OCI-LY7 (cell line): ENCODE measurements around the gene SLC6A12. TPM values are rescaled to one million over a fixed set of nuclear protein-coding genes. Genes with fewer than 3 reads are reported as not detected.

Experiments used
- BruUV-seq: library from RNA; stranded (reverse); fragments of 400-500 nt; replicated peaks from 2 replicates; lab custom pipeline; 2021; lab: Mats Ljungman, UMichigan
- CTCF ChIA-PET: fragments of 300-600 bp; sonication (Branson Sonifier 250); formaldehyde crosslinking; loops from one replicate; lab custom pipeline; 2022; ENCODE audit warnings: antibody characterized with exemption; ENCODE audit not compliant: unreplicated experiment; lab: Charles Lee
- POLR2A ChIA-PET: fragments of 300-600 bp; sonication (Branson Sonifier 250); formaldehyde crosslinking; loops from one replicate; lab custom pipeline; 2022; ENCODE audit warnings: antibody characterized with exemption; lab: Charles Lee
- DNase-seq: peaks from one replicate; pipeline ENCODE4 v3.0.0-alpha.2; 2015; ENCODE audit warnings: low spot score
- H2AFZ ChIP-seq: fragments of 200-600 bp; sonication (generic), shearing (Covaris generic); 2 replicates; pipeline ENCODE4 v1.6.1; 2014; ENCODE audit warnings: mild to moderate bottlenecking, antibody characterized with exemption, low read length, moderate library complexity
- H3K27ac ChIP-seq: fragments of 200-600 bp; sonication (generic); 2 replicates; pipeline ENCODE4 v1.5.1; 2014; ENCODE audit warnings: mixed run types, low read depth, mild to moderate bottlenecking, moderate library complexity, low read length, inconsistent platforms; ENCODE audit not compliant: poor library complexity, severe bottlenecking
- H3K36me3 ChIP-seq: fragments of 200-600 bp; sonication (generic); 2 replicates; pipeline ENCODE4 v1.6.1; 2014; ENCODE audit warnings: mild to moderate bottlenecking, antibody characterized with exemption, low read length, moderate library complexity, mixed read lengths; ENCODE audit not compliant: insufficient read depth
- H3K4me1 ChIP-seq: fragments of 200-600 bp; sonication (generic); 2 replicates; pipeline ENCODE4 v1.5.1; 2014; ENCODE audit warnings: mild to moderate bottlenecking, low read length; ENCODE audit not compliant: insufficient read depth, poor library complexity, severe bottlenecking
- H3K4me2 ChIP-seq: fragments of 200-600 bp; sonication (generic); 2 replicates; pipeline ENCODE4 v1.6.1; 2014; ENCODE audit warnings: mild to moderate bottlenecking, low read length
- H3K4me3 ChIP-seq: fragments of 200-600 bp; sonication (generic); 2 replicates; pipeline ENCODE4 v1.5.1; 2014; ENCODE audit warnings: mild to moderate bottlenecking, low read depth, low read length; ENCODE audit not compliant: poor library complexity, severe bottlenecking
- H3K79me2 ChIP-seq: fragments of 200-600 bp; sonication (generic); 2 replicates; pipeline ENCODE4 v1.6.1; 2016; ENCODE audit warnings: low read depth, mild to moderate bottlenecking, low read length, moderate library complexity, mixed read lengths; ENCODE audit not compliant: insufficient read depth
- H3K9me2 ChIP-seq: fragments of 200-600 bp; sonication (generic); 2 replicates; pipeline ENCODE4 v1.6.1; 2016; ENCODE audit warnings: mild to moderate bottlenecking, low read length, mixed read lengths; ENCODE audit not compliant: insufficient read depth
- H3K9me3 ChIP-seq: fragments of 200-600 bp; sonication (generic); 2 replicates; pipeline ENCODE4 v1.6.1; 2014; ENCODE audit warnings: mild to moderate bottlenecking, mixed run types, low read length, mixed read lengths
- H4K20me1 ChIP-seq: fragments of 200-600 bp; sonication (generic); 2 replicates; pipeline ENCODE4 v1.6.1; 2014; ENCODE audit warnings: mild to moderate bottlenecking, antibody characterized with exemption, low read length, moderate library complexity, mixed read lengths; ENCODE audit not compliant: insufficient read depth
- EZH2phosphoT487 ChIP-seq: fragments of 200-600 bp; sonication (generic); IDR thresholded peaks from 2 replicates; pipeline ENCODE4 v1.6.1; 2018; ENCODE audit warnings: low read depth, borderline replicate concordance, mild to moderate bottlenecking, mixed run types, antibody characterized with exemption, low read length, moderate library complexity, mixed read lengths
- intact Hi-C: fragments of 100-400 bp; cut with micrococcal nuclease; formaldehyde crosslinking; loops from one replicate; pipeline ENCODE4 v1.10.0; 2022; ENCODE audit not compliant: unreplicated experiment
- total RNA-seq, 2 experiments: library from RNA; depleted of rRNA in 1 of 2; stranded (reverse); fragments of >200 nt in 1 of 2; shearing (Covaris generic) in 1 of 2; gene quantifications; 2 replicates each; pipeline ENCODE4 v1.2.3, GENCODE V29; 2014 to 2022
- TF ChIP-seq, protein P1 (sequence below): fragments of 200-600 bp; sonication (generic); conservative IDR thresholded peaks from 2 replicates; pipeline ENCODE4 v1.5.1; 2014; ENCODE audit warnings: mild to moderate bottlenecking, antibody characterized with exemption, low read length, moderate library complexity, mixed read lengths

Gene SLC6A12
- total RNA-seq, 2 experiments from 2014 or later, result not detected

- H3K9me2 ChIP-seq, result no peaks in the 10 kb centered on the region
- peaks cover 8% of the 10 kb centered on the region for H3K4me1 ChIP-seq
- H3K27ac ChIP-seq, result no peak overlapping the region
- no peaks in the 10 kb centered on the region for H3K79me2 ChIP-seq
- ChIA-PET CTCF (interaction anchor here (0.6 kb wide), 1 partner anchor 99 kb away, joined by 3 read pairs; no protein-coding TSS in a partner anchor), POLR2A (no interaction called here)
- no peaks in the 10 kb centered on the region for H3K36me3 ChIP-seq
- no peak overlapping the region for H3K4me2 ChIP-seq
- no peaks in the 10 kb centered on the region for H3K9me3 ChIP-seq
- intact Hi-C loops, result no loop called here
- H2AFZ ChIP-seq, result no peak overlapping the region
- no peak for TF ChIP-seq EZH2phosphoT487
- TF ChIP-seq, protein P1, sequence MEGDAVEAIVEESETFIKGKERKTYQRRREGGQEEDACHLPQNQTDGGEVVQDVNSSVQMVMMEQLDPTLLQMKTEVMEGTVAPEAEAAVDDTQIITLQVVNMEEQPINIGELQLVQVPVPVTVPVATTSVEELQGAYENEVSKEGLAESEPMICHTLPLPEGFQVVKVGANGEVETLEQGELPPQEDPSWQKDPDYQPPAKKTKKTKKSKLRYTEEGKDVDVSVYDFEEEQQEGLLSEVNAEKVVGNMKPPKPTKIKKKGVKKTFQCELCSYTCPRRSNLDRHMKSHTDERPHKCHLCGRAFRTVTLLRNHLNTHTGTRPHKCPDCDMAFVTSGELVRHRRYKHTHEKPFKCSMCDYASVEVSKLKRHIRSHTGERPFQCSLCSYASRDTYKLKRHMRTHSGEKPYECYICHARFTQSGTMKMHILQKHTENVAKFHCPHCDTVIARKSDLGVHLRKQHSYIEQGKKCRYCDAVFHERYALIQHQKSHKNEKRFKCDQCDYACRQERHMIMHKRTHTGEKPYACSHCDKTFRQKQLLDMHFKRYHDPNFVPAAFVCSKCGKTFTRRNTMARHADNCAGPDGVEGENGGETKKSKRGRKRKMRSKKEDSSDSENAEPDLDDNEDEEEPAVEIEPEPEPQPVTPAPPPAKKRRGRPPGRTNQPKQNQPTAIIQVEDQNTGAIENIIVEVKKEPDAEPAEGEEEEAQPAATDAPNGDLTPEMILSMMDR, result no peak
- no peaks in the 10 kb centered on the region for H4K20me1 ChIP-seq
- no peak overlapping the region for H3K4me3 ChIP-seq
- DNase-seq, result no peak
- no TSS peak for BruUV-seq
Observed at GRCh38 chr12:156945-157344, 57.0 kb downstream of the SLC6A12 start.

GRCh38 chr12:155646-156045 is 58.3 kb downstream of the SLC6A12 start:
- DNase-seq, result no peak
- Histone ChIP-seq H3K4me2 (no peak overlapping the region), H3K79me2 (no peaks in the 10 kb centered on the region), H3K9me3 (no peaks in the 10 kb centered on the region), H3K9me2 (no peaks in the 10 kb centered on the region), H4K20me1 (no peaks in the 10 kb centered on the region), H3K4me3 (no peak overlapping the region), H2AFZ (no peak overlapping the region), H3K27ac (no peak overlapping the region), H3K4me1 (peaks cover 8% of the 10 kb centered on the region), H3K36me3 (no peaks in the 10 kb centered on the region)
- TF ChIP-seq, protein P1, result no peak
- TF ChIP-seq EZH2phosphoT487, result no peak
- ChIA-PET CTCF (no interaction called here), POLR2A (no interaction called here)
- BruUV-seq, result no TSS peak
- intact Hi-C loops, result no loop called here

DNA sequence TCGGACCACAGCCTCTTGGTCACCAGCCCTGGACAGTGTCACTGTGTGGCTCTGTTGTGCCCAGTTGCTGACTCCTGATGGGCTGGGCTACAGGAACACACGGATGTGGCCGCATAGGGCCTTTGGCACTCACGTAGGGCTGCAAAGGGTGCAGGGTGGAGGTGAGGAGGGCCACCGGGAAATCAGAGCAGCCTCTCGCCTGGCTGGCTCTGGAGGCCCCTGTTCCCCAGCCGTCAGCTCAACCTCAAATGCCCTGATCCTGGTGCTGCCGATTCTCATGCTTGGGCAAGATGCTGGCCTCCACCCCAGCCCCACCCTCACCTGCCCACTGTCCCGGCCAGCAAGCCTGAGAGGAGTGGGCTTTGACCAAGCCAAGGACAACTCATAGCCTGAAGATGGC is 59.0 kb downstream of the SLC6A12 start:
- Histone ChIP-seq H3K4me2 (no peak overlapping the region), H4K20me1 (no peaks in the 10 kb centered on the region), H3K4me3 (no peak overlapping the region), H3K36me3 (no peaks in the 10 kb centered on the region), H2AFZ (no peak overlapping the region), H3K4me1 (peaks cover 8% of the 10 kb centered on the region), H3K9me2 (no peaks in the 10 kb centered on the region), H3K79me2 (no peaks in the 10 kb centered on the region), H3K9me3 (no peaks in the 10 kb centered on the region), H3K27ac (no peak overlapping the region)
- no peak for DNase-seq
- no TSS peak for BruUV-seq
- TF ChIP-seq, protein P1, result no peak
- TF ChIP-seq EZH2phosphoT487, result no peak
- ChIA-PET POLR2A (interaction anchor here (0.6 kb wide), 1 partner anchor 60 kb away, joined by 3 read pairs; no protein-coding TSS in a partner anchor), CTCF (no interaction called here)
- intact Hi-C loops, result no loop called here
